K562 (cell line): Measurements from ENCODE around the gene AJAP1. TPM values are rescaled to one million over a fixed set of nuclear protein-coding genes. Genes with fewer than 3 reads are reported as not detected.

ENCODE experiments used
- ATAC-seq: fragments of 200-7000 bp; cut with Tn5 transposase; 3 replicates; pipeline ENCODE4 v1.9.1; 2020; ENCODE audit warnings: moderate library complexity
- BruUV-seq: library from RNA; stranded (reverse); fragments of 400-500 nt; replicated peaks from 2 replicates; lab custom pipeline; 2021; lab: Mats Ljungman, UMichigan
- CTCF ChIA-PET: fragments of 300-600 bp; formaldehyde crosslinking; extraction: SDS; loops from one replicate; lab custom pipeline; 2021; ENCODE audit warnings: low intra/inter-chr PET ratio; lab: Yijun Ruan, JAX
- POLR2A ChIA-PET: fragments of 300-600, 350-650 bp; sonication (Branson Sonifier 250); formaldehyde crosslinking; extraction: SDS; loops from one replicate; lab custom pipeline; 2021; ENCODE audit warnings: antibody characterized with exemption, inconsistent platforms; lab: Yijun Ruan, JAX
- DNase-seq, 4 experiments: peaks; one replicate each; pipeline versions ENCODE4 v3.0.0 to v3.0.0-alpha.2; 2011 to 2018; ENCODE audit warnings: low spot score in 3 of 4, mixed read lengths in 3 of 4; ENCODE audit errors: extremely low read depth in 1 of 4
- FAIRE-seq: peaks from 2 replicates; lab custom pipeline; 2011; peaks lifted over from hg19 to GRCh38; lab: Jason Lieb, UNC
- H2AFZ ChIP-seq: 2 replicates; pipeline ENCODE4 v1.6.0; 2011; ENCODE audit warnings: low read depth, low read length, control low read depth, inconsistent platforms
- H3K27ac ChIP-seq: fragments of 200-600 bp; 3 replicates; pipeline ENCODE4 v1.8.0; 2011; ENCODE audit warnings: low read depth, mild to moderate bottlenecking, control low read depth, inconsistent platforms, low read length, moderate library complexity, mixed read lengths; ENCODE audit errors: extremely low read depth
- H3K27me3 ChIP-seq, 2 experiments: fragments of 300-600 bp in 1 of 2; 2 replicates in 1 of 2; 3 replicates in 1 of 2; pipeline versions ENCODE4 v1.6.0 to v1.8.0; 2011; ENCODE audit warnings: inconsistent platforms in 2 of 2, low read length in 2 of 2, mild to moderate bottlenecking in 1 of 2, mixed read lengths in 1 of 2, moderate library complexity in 1 of 2; ENCODE audit not compliant: control insufficient read depth in 2 of 2, insufficient read depth in 2 of 2
- H3K36me3 ChIP-seq: fragments of 300-600 bp; 3 replicates; pipeline ENCODE4 v1.8.0; 2011; ENCODE audit warnings: mild to moderate bottlenecking, low read length, inconsistent platforms; ENCODE audit not compliant: control insufficient read depth, insufficient read depth
- H3K4me1 ChIP-seq, 2 experiments: fragments of 200-600 bp in 1 of 2; replicated peaks in 1 of 2; 2 replicates in 1 of 2; 3 replicates in 1 of 2; pipeline versions ENCODE4 v1.5.1 to v1.8.0; 2011; ENCODE audit warnings: inconsistent platforms in 2 of 2, low read length in 2 of 2, mild to moderate bottlenecking in 1 of 2, mixed read lengths in 1 of 2, moderate library complexity in 1 of 2; ENCODE audit not compliant: control insufficient read depth in 2 of 2, insufficient read depth in 2 of 2
- H3K4me2 ChIP-seq: 2 replicates; pipeline ENCODE4 v1.6.1; 2011; ENCODE audit warnings: low read length, control low read depth, inconsistent platforms, mixed read lengths; ENCODE audit not compliant: insufficient read depth
- H3K4me3 ChIP-seq: fragments of 200-600 bp; sonication (generic), shearing (Covaris generic); 2 replicates; pipeline ENCODE4 v1.5.1; 2016; ENCODE audit warnings: control low read depth, inconsistent platforms
- H3K79me2 ChIP-seq: fragments of 200-600 bp; 3 replicates; pipeline ENCODE4 v1.8.0; 2011; ENCODE audit warnings: low read length, inconsistent platforms; ENCODE audit not compliant: control insufficient read depth, insufficient read depth
- H3K9ac ChIP-seq, 2 experiments: 2 replicates each; pipeline versions ENCODE4 v1.6.0 to v1.6.1; 2011; ENCODE audit warnings: low read depth in 2 of 2, low read length in 2 of 2, control low read depth in 1 of 2, inconsistent platforms in 1 of 2, mild to moderate bottlenecking in 1 of 2, mixed read lengths in 1 of 2; ENCODE audit not compliant: insufficient read depth in 1 of 2
- H3K9me1 ChIP-seq: one replicate; pipeline ENCODE4 v1.6.0; 2011; ENCODE audit warnings: inconsistent platforms, mild to moderate bottlenecking, low read length, moderate library complexity; ENCODE audit not compliant: control insufficient read depth, insufficient read depth
- H3K9me3 ChIP-seq: replicated peaks from 2 replicates; pipeline ENCODE4 v1.5.1; 2011; ENCODE audit warnings: low read depth, low read length, inconsistent platforms; ENCODE audit not compliant: control insufficient read depth, insufficient read depth
- H4K20me1 ChIP-seq: replicated peaks from 2 replicates; pipeline ENCODE4 v1.6.1; 2011; ENCODE audit warnings: low read length, inconsistent platforms, mixed read lengths; ENCODE audit not compliant: control insufficient read depth, insufficient read depth
- DPF2 ChIP-seq: fragments of 450-650 bp; IDR thresholded peaks from 2 replicates; pipeline ENCODE4 v1.6.1; 2016
- GATAD2A ChIP-seq: fragments of 450-650 bp; IDR thresholded peaks from 2 replicates; pipeline ENCODE4 v1.6.1; 2017
- MEIS2 ChIP-seq: fragments of 450-650 bp; IDR thresholded peaks from 2 replicates; pipeline ENCODE4 v1.6.1; 2014; ENCODE audit warnings: mild to moderate bottlenecking; ENCODE audit not compliant: partially characterized antibody
- SMAD3 ChIP-seq: fragments of 450-650 bp; formaldehyde crosslinking; conservative IDR thresholded peaks from 2 replicates; pipeline ENCODE4 v1.4.0; 2020; ENCODE audit warnings: mild to moderate bottlenecking
- WGBS: fragments of 100-300 bp; shearing (Covaris generic); methylation state at CpG from one replicate; pipeline ENCODE4 v1.1.6; 2016; ENCODE audit warnings: low coverage, mixed read lengths; ENCODE audit not compliant: insufficient coverage; ENCODE audit errors: missing lambda C conversion rate; 5-methylcytosine and 5-hydroxymethylcytosine counted together
- in situ Hi-C: fragments of 300-500 bp; cut with MboI; formaldehyde crosslinking; loops from 4 replicates; pipeline ENCODE4 v1.15.0; 2018; ENCODE audit warnings: inconsistent platforms, mixed read lengths
- intact Hi-C: fragments of 100-400 bp; cut with micrococcal nuclease; formaldehyde crosslinking; loops from 2 replicates; pipeline ENCODE4 v1.14.2; 2022
- polyA plus RNA-seq, 8 experiments: library from polyadenylated mRNA; depleted of rRNA in 4 of 8; stranded (reverse) in 5 of 8; unstranded in 3 of 8; fragments of >200 nt; fragmentation: Nextera tagmentation in 2 of 8; fragmentation: Illumina TruSeq in 1 of 8; extraction: Ambion mirVana in 2 of 8; extraction: Trizol in 1 of 8; gene quantifications; 2 replicates each; pipeline versions ENCODE4 v1.2.1 to v1.2.3, GENCODE V29; 2011 to 2014; ENCODE audit warnings: inconsistent platforms in 1 of 8, missing spikeins in 1 of 8
- total RNA-seq, 7 experiments: library from RNA; depleted of rRNA in 6 of 7; stranded (reverse); fragments of >200 nt in 6 of 7; fragmentation: Illumina TruSeq in 2 of 7; extraction: Trizol in 2 of 7; gene quantifications; 2 replicates each; pipeline versions ENCODE4 v1.2.1 to v1.2.3, GENCODE V29; 2011 to 2021; ENCODE audit warnings: low replicate concordance in 1 of 7
- TF ChIP-seq, protein P1 (sequence below): fragments of 250-450 bp; sonication (Bioruptor Pico); IDR thresholded peaks from 2 replicates; pipeline ENCODE4 v1.5.0; 2020; ENCODE audit warnings: mild to moderate bottlenecking, borderline replicate concordance
- TF ChIP-seq, protein P2 (sequence below): fragments of 250-450 bp; sonication (Bioruptor Pico); IDR thresholded peaks from 2 replicates; pipeline ENCODE4 v1.5.0; 2021; ENCODE audit warnings: mild to moderate bottlenecking, borderline replicate concordance

AJAP1 gene
- total and polyA plus RNA-seq, 9 of the 15 experiments (the other 6 are each of a cell fraction or from before 2014, with no cell fraction given): not detected

DNA sequence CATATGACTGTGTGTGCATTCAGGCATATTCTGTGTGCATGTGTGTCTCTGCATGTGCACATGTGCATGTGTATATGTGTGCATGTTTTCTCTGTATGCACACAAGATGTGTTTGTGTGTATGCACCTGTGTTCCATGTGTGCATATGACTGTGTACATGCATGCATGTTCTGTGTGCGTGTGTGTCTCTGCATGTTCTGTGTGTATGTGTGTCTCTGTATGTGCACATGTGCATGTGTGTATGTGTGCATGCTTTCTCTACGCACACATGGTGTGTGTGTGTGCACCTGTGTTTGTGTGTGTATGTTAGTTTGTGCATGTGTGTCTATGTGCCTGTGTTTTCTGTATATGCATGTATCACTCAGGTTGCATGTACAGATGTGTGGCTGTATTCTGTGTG is 42.3 kb downstream of the AJAP1 start:
- no peaks in the 10 kb centered on the region for H3K9me3 ChIP-seq
- ATAC-seq (no peak), DNase-seq (no peak), FAIRE-seq (no peak)
- ChIA-PET POLR2A (no interaction called here), CTCF (no interaction called here)
- no peak overlapping the region for H3K4me3 ChIP-seq
- no peak overlapping the region for H3K4me2 ChIP-seq
- BruUV-seq: no TSS peak
- H2AFZ ChIP-seq: no peak overlapping the region
- H3K36me3 ChIP-seq: no peaks in the 10 kb centered on the region
- TF ChIP-seq SMAD3 (CRISPR knock-in tag) (no peak), GATAD2A (no peak), MEIS2 (no peak), DPF2 (no peak)
- TF ChIP-seq, protein P1, sequence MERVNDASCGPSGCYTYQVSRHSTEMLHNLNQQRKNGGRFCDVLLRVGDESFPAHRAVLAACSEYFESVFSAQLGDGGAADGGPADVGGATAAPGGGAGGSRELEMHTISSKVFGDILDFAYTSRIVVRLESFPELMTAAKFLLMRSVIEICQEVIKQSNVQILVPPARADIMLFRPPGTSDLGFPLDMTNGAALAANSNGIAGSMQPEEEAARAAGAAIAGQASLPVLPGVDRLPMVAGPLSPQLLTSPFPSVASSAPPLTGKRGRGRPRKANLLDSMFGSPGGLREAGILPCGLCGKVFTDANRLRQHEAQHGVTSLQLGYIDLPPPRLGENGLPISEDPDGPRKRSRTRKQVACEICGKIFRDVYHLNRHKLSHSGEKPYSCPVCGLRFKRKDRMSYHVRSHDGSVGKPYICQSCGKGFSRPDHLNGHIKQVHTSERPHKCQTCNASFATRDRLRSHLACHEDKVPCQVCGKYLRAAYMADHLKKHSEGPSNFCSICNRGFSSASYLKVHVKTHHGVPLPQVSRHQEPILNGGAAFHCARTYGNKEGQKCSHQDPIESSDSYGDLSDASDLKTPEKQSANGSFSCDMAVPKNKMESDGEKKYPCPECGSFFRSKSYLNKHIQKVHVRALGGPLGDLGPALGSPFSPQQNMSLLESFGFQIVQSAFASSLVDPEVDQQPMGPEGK: no peak
- TF ChIP-seq, protein P2, sequence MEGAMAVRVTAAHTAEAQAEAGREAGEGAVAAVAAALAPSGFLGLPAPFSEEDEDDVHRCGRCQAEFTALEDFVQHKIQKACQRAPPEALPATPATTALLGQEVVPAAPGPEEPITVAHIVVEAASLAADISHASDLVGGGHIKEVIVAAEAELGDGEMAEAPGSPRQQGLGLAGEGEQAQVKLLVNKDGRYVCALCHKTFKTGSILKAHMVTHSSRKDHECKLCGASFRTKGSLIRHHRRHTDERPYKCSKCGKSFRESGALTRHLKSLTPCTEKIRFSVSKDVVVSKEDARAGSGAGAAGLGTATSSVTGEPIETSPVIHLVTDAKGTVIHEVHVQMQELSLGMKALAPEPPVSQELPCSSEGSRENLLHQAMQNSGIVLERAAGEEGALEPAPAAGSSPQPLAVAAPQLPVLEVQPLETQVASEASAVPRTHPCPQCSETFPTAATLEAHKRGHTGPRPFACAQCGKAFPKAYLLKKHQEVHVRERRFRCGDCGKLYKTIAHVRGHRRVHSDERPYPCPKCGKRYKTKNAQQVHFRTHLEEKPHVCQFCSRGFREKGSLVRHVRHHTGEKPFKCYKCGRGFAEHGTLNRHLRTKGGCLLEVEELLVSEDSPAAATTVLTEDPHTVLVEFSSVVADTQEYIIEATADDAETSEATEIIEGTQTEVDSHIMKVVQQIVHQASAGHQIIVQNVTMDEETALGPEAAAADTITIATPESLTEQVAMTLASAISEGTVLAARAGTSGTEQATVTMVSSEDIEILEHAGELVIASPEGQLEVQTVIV: no peak
- no peaks in the 10 kb centered on the region for H3K9me1 ChIP-seq
- peaks cover 0 to 9% of the 10 kb centered on the region in 2 experiments; a peak in 2 of 5 replicates for H3K27me3 ChIP-seq
- H3K9ac ChIP-seq: no peak overlapping the region
- intact Hi-C loops: no loop called here
- 0 out of 2 replicates have a peak, but pooled peaks cover 9% of the 10 kb centered on the region for H4K20me1 ChIP-seq
- in situ Hi-C loops: no loop called here
- WGBS: 0% methylated on average over 2 of the region's 2 CpGs
- no peaks in the 10 kb centered on the region for H3K4me1 ChIP-seq
- no peaks in the 10 kb centered on the region for H3K79me2 ChIP-seq
- H3K27ac ChIP-seq: no peak overlapping the region
